AG09309 (cell line): ENCODE results near the gene GFOD1.
"Not testable (repeated sequence)": the region's sequence is repeated elsewhere in the genome, so short reads cannot be mapped to it uniquely, and the experiment has no call there.

ENCODE experiments used
- DNase-seq: peaks from one replicate; pipeline ENCODE4 v3.0.0-alpha.2; 2010; ENCODE audit warnings: low read depth
- H3K4me3 ChIP-seq: 2 replicates; pipeline ENCODE4 v1.5.1; 2011; ENCODE audit warnings: mild to moderate bottlenecking, low read depth, low read length, moderate library complexity; ENCODE audit not compliant: control insufficient read depth
- CTCF ChIP-seq: IDR thresholded peaks from 2 replicates; pipeline ENCODE4 v1.5.1; 2011; ENCODE audit warnings: mild to moderate bottlenecking, low read depth, low read length, inconsistent platforms; ENCODE audit not compliant: insufficient read depth, control insufficient read depth; ENCODE audit errors: missing control alignments

The GFOD1 gene

DNA sequence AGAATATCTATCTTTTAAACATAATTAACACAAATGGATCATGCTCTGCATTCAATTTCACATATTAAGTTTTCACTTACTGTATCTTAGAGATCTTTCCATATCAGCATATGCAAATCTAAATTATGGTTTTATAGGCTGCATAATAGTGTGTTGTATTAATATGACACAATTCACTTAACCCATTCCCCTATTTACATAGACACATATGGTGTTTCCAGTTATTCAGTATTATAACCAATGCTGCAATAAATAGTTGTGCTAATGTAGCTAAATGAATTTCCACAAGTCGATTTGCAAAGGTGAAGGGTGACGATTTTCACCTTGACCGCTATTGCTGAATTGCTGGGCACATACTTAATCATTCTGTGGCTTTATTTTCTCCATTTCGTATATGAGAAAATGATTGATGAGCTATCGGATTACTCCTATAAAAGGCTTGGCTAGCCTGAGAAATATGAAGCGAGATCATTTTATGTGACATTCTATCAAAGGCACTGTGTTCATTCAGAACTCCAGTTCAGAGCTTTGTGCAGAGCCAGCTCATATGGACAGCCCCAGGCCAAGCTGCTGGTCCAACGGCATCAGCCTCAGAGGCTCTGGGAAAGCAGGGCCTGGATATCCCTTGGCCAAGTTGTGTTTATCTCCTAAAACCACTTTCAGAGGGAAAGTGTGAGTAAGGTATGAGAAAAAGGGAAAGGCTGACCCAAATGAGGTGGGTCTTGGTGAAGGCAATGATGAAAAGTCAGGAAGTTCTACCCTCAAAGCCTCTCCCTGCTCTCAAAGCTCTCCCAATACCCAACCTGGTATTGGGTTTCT is 50.8 kb downstream of the GFOD1 start:
- TF ChIP-seq CTCF: no peak
- no peak overlapping the region for H3K4me3 ChIP-seq
- DNase-seq: no peak

DNA sequence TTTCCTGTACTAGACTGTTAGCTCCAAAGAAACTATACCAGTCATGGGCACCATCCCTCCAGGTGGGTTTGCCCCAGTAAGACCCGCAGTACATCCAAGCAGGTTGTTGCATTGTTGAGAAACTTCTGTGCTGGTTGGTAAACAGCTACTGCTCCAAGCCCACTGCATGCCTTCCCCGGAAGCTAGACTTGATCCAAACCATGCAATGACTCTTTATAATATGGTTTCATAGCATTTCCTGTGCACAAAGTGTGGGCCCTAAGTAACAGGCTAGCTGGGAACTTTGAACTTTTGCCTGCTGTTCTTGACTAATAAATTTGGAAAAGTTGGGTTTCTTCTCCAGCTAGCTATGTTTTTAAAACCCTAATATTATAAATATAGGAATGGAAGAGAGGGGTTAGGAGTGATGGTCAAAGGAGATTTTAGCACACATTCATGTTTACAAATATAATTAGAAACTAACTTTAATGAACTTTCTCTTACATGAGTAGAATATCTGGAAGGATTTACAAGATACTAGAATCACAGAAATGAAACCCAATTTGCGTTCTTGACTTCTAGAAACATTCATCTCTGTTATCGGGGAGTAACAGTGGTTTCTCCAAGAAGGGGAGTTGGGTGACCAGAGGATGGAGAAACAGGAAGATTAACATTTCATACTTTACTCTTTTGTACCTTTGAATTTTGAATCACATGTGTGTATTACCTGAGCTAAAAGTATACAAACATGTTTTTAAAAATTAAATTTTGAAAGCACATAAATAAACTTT is 51.7 kb downstream of the GFOD1 start:
- DNase-seq: no peak
- TF ChIP-seq CTCF: no peak
- H3K4me3 ChIP-seq: no peak overlapping the region

DNA sequence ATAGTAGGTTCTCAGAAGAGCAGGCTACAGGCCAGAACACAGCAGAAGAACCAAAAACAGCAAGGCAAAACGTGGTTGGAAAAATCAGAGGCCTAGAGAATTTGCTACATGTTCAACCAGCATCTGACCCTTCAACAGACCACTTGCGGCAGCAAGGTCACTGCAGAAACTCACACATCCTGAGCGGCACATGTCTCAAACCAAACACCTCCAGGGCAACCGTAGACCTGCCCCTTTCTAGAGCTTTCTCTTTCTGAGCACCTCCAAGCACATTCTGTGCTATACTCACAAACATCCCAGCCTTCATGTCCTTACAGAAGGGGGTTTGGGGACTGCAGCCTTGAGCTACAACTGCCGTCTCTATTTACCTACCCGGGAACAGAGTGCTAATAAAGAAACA is 52.6 kb downstream of the GFOD1 start:
- no peak for TF ChIP-seq CTCF
- DNase-seq: no peak
- H3K4me3 ChIP-seq: no peak overlapping the region

DNA sequence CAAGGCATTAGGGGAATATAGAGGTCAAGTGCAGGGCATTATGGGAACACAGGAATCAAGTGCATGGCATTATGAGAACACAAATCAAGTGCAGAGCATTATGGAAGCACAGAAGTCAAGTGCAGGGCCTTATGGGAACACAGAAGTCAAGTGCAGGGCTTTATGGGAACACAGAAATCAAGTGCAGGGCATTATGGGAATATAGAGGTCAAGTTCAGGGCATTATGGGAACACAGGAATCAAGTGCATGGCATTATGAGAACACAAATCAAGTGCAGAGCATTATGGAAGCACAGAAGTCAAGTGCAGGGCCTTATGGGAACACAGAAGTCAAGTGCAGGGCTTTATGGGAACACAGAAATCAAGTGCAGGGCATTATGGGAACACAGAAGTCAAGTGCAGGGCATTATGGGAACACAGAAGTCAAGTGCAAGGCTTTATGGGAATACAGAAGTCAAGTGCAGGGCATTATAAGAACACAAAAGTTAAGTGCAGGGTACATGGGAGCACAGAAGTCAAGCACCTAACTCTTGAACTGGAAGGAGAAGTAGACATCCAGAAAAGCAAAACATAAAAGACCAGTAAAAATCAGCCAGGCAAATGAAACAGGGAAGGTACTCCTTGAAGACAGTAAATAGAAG is 53.1 kb downstream of the GFOD1 start:
- not testable (repeated sequence) for H3K4me3 ChIP-seq, DNase-seq

GRCh38 chr6:13433709-13434121 is 53.7 kb downstream of the GFOD1 start:
- TF ChIP-seq CTCF: no peak
- no peak overlapping the region for H3K4me3 ChIP-seq
- no peak for DNase-seq

- H3K4me3 ChIP-seq: no peak overlapping the region
- no peak for DNase-seq
- no peak for TF ChIP-seq CTCF
These were observed 54.7 kb downstream of the GFOD1 start for GRCh38 chr6:13432526-13433184.
